ENCODE results near the gene GPHA2. TPM values are rescaled to one million over a fixed set of nuclear protein-coding genes. Genes with fewer than 3 reads are reported as not detected.

The GPHA2 gene
- total and polyA plus RNA-seq, 10 of the 15 experiments (the other 5 are each of a cell fraction or from before 2014, with no cell fraction given), result not detected

- TF ChIP-seq KAT2A (conservative IDR thresholded peaks at IDR 0.05; ENCODE audit: control insufficient read depth, low read depth, low read length) (no peak), NFXL1 (IDR thresholded peaks at IDR 0.05; ENCODE audit: borderline replicate concordance) (no peak), SUPT20H (IDR thresholded peaks at IDR 0.05; ENCODE audit: borderline replicate concordance, control insufficient read depth, low read depth, low read length) (no peak), SIN3A (IDR thresholded peaks at IDR 0.05; ENCODE audit: low read depth, low read length) (no peak), ESRRA (IDR thresholded peaks at IDR 0.05; ENCODE audit: low read length) (no peak), NFYA (IDR thresholded peaks at IDR 0.05; ENCODE audit: borderline replicate concordance, low read depth, low read length) (no peak), NR2C1 (IDR thresholded peaks at IDR 0.05) (peak; percentile 34; the same call in 1 of the 2 replicates), JUNB (IDR thresholded peaks at IDR 0.05) (no peak), FOS (IDR thresholded peaks at IDR 0.05; ENCODE audit: borderline replicate concordance, extremely low read depth, insufficient read length) (no peak), ATF2 (IDR thresholded peaks at IDR 0.05; ENCODE audit: low read length) (no peak), SMAD1 (IDR thresholded peaks at IDR 0.05; ENCODE audit: low read depth, partially characterized antibody) (no peak), CREM (IDR thresholded peaks at IDR 0.05; ENCODE audit: low read depth) (no peak), ZNF687 (IDR thresholded peaks at IDR 0.05) (no peak), PKNOX1 (IDR thresholded peaks at IDR 0.05) (peak; percentile 58), BCL11A (IDR thresholded peaks at IDR 0.05; ENCODE audit: low read depth, low read length) (no peak), POLR2A (IDR thresholded peaks at IDR 0.05; ENCODE audit: low read depth, low read length) (no peak; the same call in 1 of the 2 replicates), PRDM15 (CRISPR knock-in tag; IDR thresholded peaks at IDR 0.05) (no peak)
Observed at GRCh38 chr11:64894070-64894811, 41.5 kb downstream of the GPHA2 start (continued).

Measured in GM12878 (cell line).